Coronary artery (tissue), 2 donors: Measurements from ENCODE around the gene PSMB7.

Experiments used
- DNase-seq: peaks from one replicate; pipeline ENCODE4 v3.0.0-alpha.2; 2017; ENCODE audit warnings: low spot score
- H3K27ac ChIP-seq, 2 donors: fragments of 200-600 bp; sonication (generic); one replicate each; pipeline ENCODE4 v1.5.1; 2016 to 2019
- H3K4me3 ChIP-seq: fragments of 200-600 bp; sonication (generic); 2 replicates; pipeline ENCODE4 v1.5.1; 2016; ENCODE audit warnings: mild to moderate bottlenecking, moderate library complexity
- CTCF ChIP-seq: fragments of 200-600 bp; sonication (generic); IDR thresholded peaks from one replicate; pipeline ENCODE4 v1.5.1; 2019; ENCODE audit warnings: antibody characterized with exemption

Gene PSMB7

GRCh38 chr9:124373386-124373785 lies 41.9 kb downstream of the PSMB7 start:
- no peak overlapping the region for H3K4me3 ChIP-seq
- TF ChIP-seq CTCF = no peak

GRCh38 chr9:124372038-124372437 lies 43.2 kb downstream of the PSMB7 start:
- H3K4me3 ChIP-seq = no peak overlapping the region
- TF ChIP-seq CTCF = no peak
- no peak for DNase-seq
- H3K27ac ChIP-seq = no peak overlapping the region

More at GRCh38 chr9:124373386-124373785, 41.9 kb downstream of the PSMB7 start:
- DNase-seq = no peak
- H3K27ac ChIP-seq = no peak overlapping the region

GRCh38 chr9:124370896-124371582 lies 44.2 kb downstream of the PSMB7 start:
- DNase-seq = no peak
- no peak for TF ChIP-seq CTCF
- no peak overlapping the region for H3K4me3 ChIP-seq
- no peak overlapping the region for H3K27ac ChIP-seq

- no peak overlapping the region for H3K4me3 ChIP-seq
- no peak for TF ChIP-seq CTCF
- H3K27ac ChIP-seq = no peak overlapping the region
- DNase-seq = no peak
These were observed 45.9 kb downstream of the PSMB7 start for GRCh38 chr9:124369231-124369797.

GRCh38 chr9:124368692-124369091 lies 46.5 kb downstream of the PSMB7 start:
- no peak for TF ChIP-seq CTCF
- H3K27ac ChIP-seq = no peak overlapping the region
- H3K4me3 ChIP-seq = no peak overlapping the region
- DNase-seq = no peak

GRCh38 chr9:124366476-124367220 lies 48.6 kb downstream of the PSMB7 start:
- no peak for DNase-seq
- H3K27ac ChIP-seq = no peak overlapping the region
- no peak for TF ChIP-seq CTCF
- H3K4me3 ChIP-seq = no peak overlapping the region
